Embryonic facial prominence (tissue), 1 donor: ENCODE results near the gene TECTA.

Source experiments
- DNase-seq: peaks from one replicate; pipeline ENCODE4 v3.0.0-alpha.2; 2016; ENCODE audit errors: extremely low spot score

The TECTA gene

GRCh38 chr11:121100943-121101342, at the start of gene TECTA:
Gene TECTA, plus strand, starts transcription at chr11:121101243. Its CDS starts 1,423 bp downstream, at chr11:121102666.
- no peak for DNase-seq

GRCh38 chr11:121053244-121053643, 47.8 kb upstream of the TECTA start:
- DNase-seq = no peak

DNA sequence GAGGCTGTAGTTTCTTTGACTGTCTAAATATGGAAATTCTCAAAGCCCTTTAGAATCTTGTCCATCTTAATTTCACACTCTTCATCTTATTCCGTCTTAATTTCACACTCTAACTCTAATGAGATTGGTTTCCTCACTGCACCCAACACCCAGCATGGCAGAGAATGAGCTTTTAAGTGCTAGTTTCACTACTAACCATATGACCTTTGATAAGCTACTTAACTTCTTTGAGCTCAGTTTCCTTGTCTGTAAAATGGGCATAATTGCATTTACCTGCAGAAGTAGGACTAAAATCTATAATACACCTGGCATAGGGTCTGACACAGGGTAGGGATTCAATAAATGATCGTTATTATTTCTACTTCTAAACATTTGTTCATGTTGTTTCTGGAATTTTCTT, 46.8 kb upstream of the TECTA start:
- DNase-seq = no peak

DNA sequence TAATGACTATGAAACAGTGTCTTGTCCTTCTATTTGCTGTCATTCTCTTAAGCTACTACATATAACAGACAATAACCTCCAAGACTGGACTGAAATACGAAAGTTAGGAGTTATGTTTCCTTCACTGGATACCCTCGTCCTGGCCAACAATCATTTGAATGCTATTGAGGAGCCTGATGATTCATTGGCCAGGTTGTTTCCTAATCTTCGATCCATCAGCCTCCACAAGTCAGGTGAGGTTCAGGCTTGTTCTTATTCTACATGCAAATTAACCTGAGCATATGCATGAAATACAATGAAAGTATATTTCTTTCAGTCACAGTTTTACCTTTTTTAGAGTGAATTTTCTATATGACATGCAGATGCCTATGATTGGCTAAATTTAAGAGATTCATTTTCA, 46.0 kb upstream of the TECTA start:
- no peak for DNase-seq

DNA sequence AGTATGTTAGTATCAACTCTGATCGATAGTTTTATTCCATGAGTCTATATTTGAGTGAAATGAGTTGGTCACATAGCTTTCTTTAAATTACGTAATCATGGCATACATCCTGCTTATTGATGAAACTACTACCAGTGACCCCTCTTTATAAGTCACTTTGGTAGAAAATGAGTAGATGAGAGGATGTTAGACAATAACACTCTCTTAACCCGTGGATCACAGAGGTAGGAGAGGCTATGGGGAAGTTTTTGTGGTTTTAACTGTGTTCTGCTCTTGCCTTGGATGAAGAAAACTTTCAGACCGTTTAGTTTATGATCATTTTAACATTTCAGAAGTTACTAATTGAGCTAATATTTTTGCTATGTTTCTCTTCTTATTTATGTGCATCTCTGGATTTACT, 43.1 kb upstream of the TECTA start:
- DNase-seq = no peak

GRCh38 chr11:121058941-121059340, 42.1 kb upstream of the TECTA start:
- no peak for DNase-seq

DNA sequence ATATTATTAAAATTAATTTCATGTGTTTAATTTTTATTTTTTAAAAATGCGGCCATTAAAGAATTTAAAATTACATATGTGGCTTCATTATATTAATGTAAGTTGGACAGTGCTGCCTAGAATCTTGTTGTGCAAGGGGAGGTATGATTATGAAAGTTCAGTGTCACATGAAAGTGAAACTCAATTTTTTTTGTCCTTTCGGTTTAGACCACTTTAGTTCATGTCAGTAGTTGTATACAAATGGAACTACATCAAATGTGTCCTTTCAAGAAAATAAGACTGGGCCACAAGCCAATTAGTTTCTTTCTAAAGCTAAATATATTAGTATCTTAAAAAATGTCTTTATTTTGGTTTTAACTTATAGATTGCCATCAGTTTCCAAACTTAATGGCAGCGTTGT, 41.4 kb upstream of the TECTA start:
- DNase-seq = no peak

DNA sequence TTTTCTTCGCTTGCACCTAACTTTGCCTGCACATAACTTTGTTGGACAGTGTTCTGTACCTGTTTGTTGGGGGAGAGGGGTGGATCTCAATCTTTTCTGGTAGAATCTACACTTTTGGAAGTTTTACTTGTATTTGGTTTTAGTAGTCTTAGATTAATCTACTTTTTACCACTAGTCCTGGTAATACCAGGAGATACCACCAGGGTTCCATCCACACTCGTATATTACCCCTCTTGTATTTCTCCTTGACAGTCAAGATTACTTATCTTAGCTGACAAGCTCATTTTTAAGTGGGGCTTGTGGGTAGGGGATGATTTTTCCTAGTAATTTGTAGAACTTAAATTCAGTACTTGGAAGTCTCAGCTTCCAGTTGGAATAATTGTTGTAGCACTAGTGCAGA, 37.3 kb upstream of the TECTA start:
- DNase-seq = no peak

DNA sequence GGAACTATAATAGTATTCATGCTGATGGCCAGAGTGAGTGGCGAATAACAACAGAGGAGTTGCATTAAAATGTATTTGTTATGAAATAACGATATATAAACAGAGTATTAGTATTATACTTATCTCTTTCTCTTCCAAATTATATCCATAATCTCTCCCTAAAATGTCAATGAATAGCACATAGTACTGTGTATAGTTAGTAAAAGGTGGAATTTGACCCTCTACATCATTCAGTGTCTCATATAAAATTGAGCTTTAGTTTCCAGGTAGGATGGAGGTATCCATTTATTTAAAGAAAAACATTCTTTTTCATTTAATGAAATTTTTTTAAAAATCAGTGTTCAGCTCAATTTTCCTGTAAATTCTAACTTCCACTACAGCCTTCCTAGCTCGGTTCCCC, 34.4 kb upstream of the TECTA start:
- DNase-seq = no peak

GRCh38 chr11:121067026-121067425, 34.0 kb upstream of the TECTA start:
- no peak for DNase-seq

DNA sequence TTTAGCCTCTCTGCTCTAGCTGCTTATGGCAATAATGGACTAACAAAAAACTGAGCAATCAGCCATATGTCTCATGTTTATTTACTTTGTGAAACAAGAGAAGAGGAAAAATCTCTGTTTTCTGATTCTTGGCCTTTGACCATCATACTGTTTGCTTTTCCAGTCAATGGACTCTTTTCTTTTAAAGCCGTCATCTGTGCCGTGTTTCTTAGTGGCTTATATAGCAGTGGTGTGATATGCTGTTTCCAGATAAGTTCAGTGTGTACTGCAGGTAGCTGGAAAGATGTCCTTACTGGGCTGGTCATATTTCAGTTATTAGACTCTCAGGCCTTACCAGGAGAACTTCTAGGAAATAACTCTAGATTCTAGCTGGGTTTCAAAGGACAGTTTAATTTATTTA, 33.6 kb upstream of the TECTA start:
- DNase-seq = no peak

- DNase-seq = no peak
These were observed 32.9 kb upstream of the TECTA start for GRCh38 chr11:121067962-121068647.

DNA sequence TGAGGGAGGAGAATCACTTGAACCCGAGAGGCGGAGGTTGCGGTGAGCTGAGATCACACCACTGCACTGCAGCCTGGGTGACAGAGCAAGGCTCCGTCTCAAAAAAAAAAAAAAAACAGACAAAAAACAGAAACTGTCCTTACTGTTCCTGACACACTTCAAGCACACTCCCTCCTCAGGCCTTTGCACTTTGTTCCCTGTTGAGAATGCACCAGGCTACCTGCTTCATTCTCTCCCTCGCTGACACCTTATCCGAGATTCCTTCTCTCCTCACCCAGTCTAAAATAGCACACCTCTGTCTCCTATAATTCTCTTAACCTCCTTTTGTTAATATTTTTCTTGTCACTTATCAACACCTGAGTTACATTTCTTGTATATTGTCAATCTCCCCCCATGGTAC, 32.3 kb upstream of the TECTA start:
- DNase-seq = no peak

DNA sequence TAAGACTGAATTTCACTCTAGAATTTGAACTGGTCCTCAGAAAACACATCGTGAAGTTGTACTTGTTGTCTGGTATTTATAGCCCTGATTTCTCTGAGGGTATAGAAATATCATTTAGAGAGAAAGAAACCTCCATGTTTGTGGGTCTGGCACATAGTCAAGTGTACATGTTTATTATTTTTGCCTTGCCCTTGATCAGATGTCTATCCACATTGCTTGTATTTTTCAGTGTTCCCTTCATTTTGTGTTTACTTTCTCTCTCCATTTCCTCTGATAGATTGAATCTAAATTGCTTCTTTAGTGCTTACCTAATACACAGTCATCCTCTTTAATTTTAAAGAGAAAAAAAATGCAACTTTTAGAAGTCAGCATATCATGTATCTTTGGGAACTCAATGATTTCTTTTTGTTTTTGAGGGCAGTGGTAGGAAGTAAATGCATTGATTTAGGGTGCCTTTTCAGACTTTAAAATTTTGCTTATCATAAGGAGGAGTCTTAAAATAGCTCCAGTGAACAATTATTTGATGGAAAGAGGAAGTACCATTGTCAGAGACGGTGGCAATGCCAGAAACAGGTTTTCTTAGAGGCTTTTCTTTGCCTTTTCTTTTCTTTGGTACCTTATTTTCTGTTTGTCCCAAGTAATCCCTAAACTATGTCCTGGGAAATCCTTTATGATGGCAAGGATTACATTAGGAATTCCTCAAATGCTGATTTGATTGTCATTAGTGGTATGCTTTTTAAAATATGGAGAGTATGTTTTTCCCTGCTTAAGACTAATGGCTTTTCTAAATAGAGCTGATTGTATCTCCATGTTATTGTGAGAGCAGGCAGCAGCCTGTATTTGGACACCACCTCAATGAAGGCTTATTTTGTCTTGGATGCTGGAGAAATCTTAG, 29.8 kb upstream of the TECTA start:
- no peak for DNase-seq

GRCh38 chr11:121071846-121072450, 29.1 kb upstream of the TECTA start:
- DNase-seq = no peak

DNA sequence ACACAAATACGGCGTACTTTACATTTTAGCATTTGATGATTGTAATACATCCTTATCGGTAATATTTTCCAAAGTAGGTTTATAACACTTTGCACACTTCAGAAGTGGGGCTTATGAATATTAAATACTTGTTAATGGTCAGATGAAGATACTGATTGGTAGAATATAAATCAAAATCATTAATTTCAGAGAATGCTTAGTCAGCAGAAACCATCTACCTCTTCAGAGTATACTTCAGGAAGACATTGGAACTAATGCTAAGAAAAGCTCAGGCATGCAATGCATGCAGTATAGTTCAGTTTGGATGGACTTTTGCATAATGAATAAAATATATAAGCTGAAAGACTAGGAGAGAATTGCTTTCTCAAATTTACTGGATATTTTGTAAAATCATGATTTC, 19.7 kb upstream of the TECTA start:
- DNase-seq = no peak

DNA sequence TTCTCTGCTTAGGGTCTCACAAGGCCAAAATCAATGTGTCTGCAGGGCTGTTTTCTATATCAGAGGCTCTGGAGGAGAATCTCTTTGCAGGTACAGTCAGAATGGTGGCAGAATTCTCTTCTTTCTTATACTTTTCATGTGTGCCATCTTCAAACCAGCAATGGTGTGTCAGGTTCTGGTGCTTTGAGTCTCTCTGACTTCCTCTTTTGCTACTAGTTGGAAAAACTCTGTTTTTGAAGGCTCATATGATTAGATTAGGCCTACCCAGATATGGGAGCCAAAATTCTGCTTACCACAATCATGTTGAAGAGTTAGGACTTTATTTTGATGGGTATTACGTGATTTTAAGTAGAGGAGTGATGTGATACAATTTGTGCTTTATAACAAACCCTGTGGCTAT, 18.8 kb upstream of the TECTA start:
- DNase-seq = no peak

- DNase-seq = no peak
These were observed 18.4 kb upstream of the TECTA start for GRCh38 chr11:121082670-121083069.

DNA sequence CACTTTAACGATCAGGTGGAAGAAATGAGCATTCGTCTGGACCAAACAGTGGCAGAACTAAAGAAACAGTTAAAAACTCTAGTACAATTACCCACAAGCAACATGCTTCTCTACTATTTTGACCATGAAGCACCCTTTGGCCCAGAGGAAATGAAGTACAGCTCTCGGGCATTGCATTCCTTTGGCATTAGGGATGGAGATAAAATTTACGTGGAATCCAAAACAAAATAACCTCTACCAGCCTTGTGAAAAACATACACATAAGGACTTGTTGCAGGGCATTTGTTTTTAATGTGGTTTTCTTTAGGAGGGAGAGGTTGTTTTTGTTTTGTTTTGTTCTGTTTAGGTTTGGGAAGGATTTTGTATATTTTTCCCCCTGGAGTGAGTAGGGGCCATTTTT, 14.2 kb upstream of the TECTA start:
- DNase-seq = no peak

- DNase-seq = no peak
These were observed 11.5 kb upstream of the TECTA start for GRCh38 chr11:121089566-121089965.

DNA sequence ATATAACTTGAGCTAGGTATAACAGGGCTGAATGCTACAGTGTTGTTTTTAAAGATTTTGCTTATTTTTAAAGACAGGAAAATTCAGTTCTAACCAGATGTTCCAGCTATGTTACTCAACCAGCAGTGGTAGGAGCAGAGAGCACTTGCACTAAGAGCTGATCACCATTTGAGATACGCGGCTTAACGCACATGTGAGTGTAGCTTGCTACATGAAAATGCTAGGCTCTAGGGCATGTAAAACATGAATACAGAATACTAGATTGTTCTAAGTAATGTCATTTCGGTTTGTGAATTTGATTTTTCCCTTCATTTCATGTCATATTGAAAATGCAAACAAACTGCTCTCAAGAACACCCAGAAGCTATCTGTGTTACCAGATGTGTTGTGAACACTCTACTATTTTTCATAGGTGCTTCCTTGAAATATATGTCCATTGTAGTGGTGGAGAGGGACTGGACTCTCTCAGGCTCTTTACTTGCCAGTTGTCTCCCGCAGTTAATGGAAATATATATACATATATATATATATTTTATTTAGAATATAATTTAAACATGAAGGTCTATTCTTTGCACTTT, 10.8 kb upstream of the TECTA start:
- no peak for DNase-seq

GRCh38 chr11:121091492-121092152, 9.4 kb upstream of the TECTA start:
- DNase-seq = no peak
